WERI-Rb-1 (cell line): ENCODE measurements around the gene GPC5.

ENCODE experiments used
- DNase-seq: peaks from one replicate; pipeline ENCODE4 v3.0.0-alpha.2; 2020
- H3K27ac ChIP-seq: fragments of 250-450 bp; sonication (Bioruptor Pico); 2 replicates; pipeline ENCODE4 v1.5.1; 2020; ENCODE audit warnings: mild to moderate bottlenecking, moderate library complexity
- H3K27me3 ChIP-seq: fragments of 250-450 bp; sonication (Bioruptor Pico); 2 replicates; pipeline ENCODE4 v1.5.1; 2021; ENCODE audit warnings: mild to moderate bottlenecking, low read depth, moderate library complexity; ENCODE audit not compliant: insufficient read depth, severe bottlenecking
- H3K36me3 ChIP-seq: fragments of 250-450 bp; sonication (Bioruptor Pico); 2 replicates; pipeline ENCODE4 v1.5.1; 2020; ENCODE audit warnings: mild to moderate bottlenecking, moderate library complexity
- H3K4me3 ChIP-seq: 2 replicates; pipeline ENCODE4 v1.5.1; 2011; ENCODE audit warnings: low read depth, mild to moderate bottlenecking, control low read depth, low read length
- H3K9me3 ChIP-seq: fragments of 250-450 bp; sonication (Bioruptor Pico); 2 replicates; pipeline ENCODE4 v1.5.1; 2021; ENCODE audit warnings: mild to moderate bottlenecking, moderate library complexity; ENCODE audit not compliant: severe bottlenecking
- CTCF ChIP-seq: IDR thresholded peaks from 2 replicates; pipeline ENCODE4 v1.5.1; 2011; ENCODE audit warnings: low read depth, mild to moderate bottlenecking, control low read depth, inconsistent platforms, low read length

The GPC5 gene

GRCh38 chr13:91595677-91596076 lies 197.3 kb downstream of the GPC5 start:
- peaks cover 5% of the 10 kb centered on the region for H3K9me3 ChIP-seq
- no peak overlapping the region for H3K27ac ChIP-seq
- no peak for TF ChIP-seq CTCF
- no peaks in the 10 kb centered on the region for H3K27me3 ChIP-seq
- no peak for DNase-seq
- no peaks in the 10 kb centered on the region for H3K36me3 ChIP-seq
- no peak overlapping the region for H3K4me3 ChIP-seq

GRCh38 chr13:91596842-91597241 lies 198.4 kb downstream of the GPC5 start:
- peaks cover 5% of the 10 kb centered on the region for H3K9me3 ChIP-seq
- H3K27me3 ChIP-seq = no peaks in the 10 kb centered on the region
- DNase-seq = no peak
- no peak for TF ChIP-seq CTCF
- no peak overlapping the region for H3K4me3 ChIP-seq
- H3K27ac ChIP-seq = no peak overlapping the region
- no peaks in the 10 kb centered on the region for H3K36me3 ChIP-seq

- no peak for DNase-seq
- Histone ChIP-seq H3K27me3 (no peaks in the 10 kb centered on the region), H3K9me3 (no peaks in the 10 kb centered on the region), H3K36me3 (no peaks in the 10 kb centered on the region), H3K4me3 (no peak overlapping the region), H3K27ac (no peak overlapping the region)
- no peak for TF ChIP-seq CTCF
Observed at GRCh38 chr13:91598655-91599054, 200.2 kb downstream of the GPC5 start.

- no peak overlapping the region for H3K4me3 ChIP-seq
- H3K27ac ChIP-seq = no peak overlapping the region
- no peaks in the 10 kb centered on the region for H3K36me3 ChIP-seq
- no peaks in the 10 kb centered on the region for H3K27me3 ChIP-seq
- no peak for TF ChIP-seq CTCF
- no peak for DNase-seq
- H3K9me3 ChIP-seq = no peaks in the 10 kb centered on the region
Observed at GRCh38 chr13:91601273-91601672, 202.9 kb downstream of the GPC5 start.

GRCh38 chr13:91601807-91602206 lies 203.4 kb downstream of the GPC5 start:
- no peak overlapping the region for H3K27ac ChIP-seq
- no peak for DNase-seq
- H3K9me3 ChIP-seq = no peaks in the 10 kb centered on the region
- no peak overlapping the region for H3K4me3 ChIP-seq
- H3K36me3 ChIP-seq = no peaks in the 10 kb centered on the region
- H3K27me3 ChIP-seq = no peaks in the 10 kb centered on the region
- TF ChIP-seq CTCF = no peak

GRCh38 chr13:91609353-91609752 lies 210.9 kb downstream of the GPC5 start:
- Histone ChIP-seq H3K27me3 (no peaks in the 10 kb centered on the region), H3K9me3 (no peaks in the 10 kb centered on the region), H3K36me3 (no peaks in the 10 kb centered on the region), H3K27ac (no peak overlapping the region), H3K4me3 (no peak overlapping the region)
- TF ChIP-seq CTCF = no peak
- no peak for DNase-seq
